Upper lobe of left lung (tissue), 6 donors: ENCODE measurements around the gene SMIM10. TPM values are rescaled to one million over a fixed set of nuclear protein-coding genes. Genes with fewer than 3 reads are reported as not detected.

Experiments used
- ATAC-seq, 2 donors: fragments of 200-7000 bp; cut with Tn5 transposase; one replicate each; pipeline ENCODE4 v1.9.1; 2022; ENCODE audit warnings: mild to moderate bottlenecking in 2 of 2, moderate library complexity in 2 of 2; ENCODE audit not compliant: low FRiP score in 2 of 2
- DNase-seq, 2 donors: peaks; one replicate each; pipeline ENCODE4 v3.0.0-alpha.2; 2019 to 2020
- H3K27ac ChIP-seq, 4 donors: fragments of 200-600 bp; sonication (generic); one replicate each; pipeline ENCODE4 v1.5.1; 2016 to 2019
- H3K27me3 ChIP-seq, 4 donors: fragments of 200-600 bp; sonication (generic); one replicate each; pipeline ENCODE4 v1.5.1; 2017 to 2019
- H3K36me3 ChIP-seq, 4 donors: fragments of 200-600 bp; sonication (generic); one replicate each; pipeline ENCODE4 v1.5.1; 2016 to 2019
- H3K4me1 ChIP-seq, 4 donors: fragments of 200-600 bp; sonication (generic); one replicate each; pipeline ENCODE4 v1.5.1; 2018 to 2019
- H3K4me3 ChIP-seq, 4 donors: fragments of 200-600 bp; sonication (generic); one replicate each; pipeline ENCODE4 v1.5.1; 2017 to 2019; ENCODE audit warnings: mild to moderate bottlenecking in 2 of 4, moderate library complexity in 1 of 4
- H3K9me3 ChIP-seq, 4 donors: fragments of 200-600 bp; sonication (generic); one replicate each; pipeline ENCODE4 v1.5.1; 2018 to 2019
- CTCF ChIP-seq, 6 experiments: fragments of 450-650 bp in 4 of 6; fragments of 200-600 bp in 2 of 6; sonication (generic) in 2 of 6; IDR thresholded peaks; one replicate each; pipeline ENCODE4 v1.5.1; 2016 to 2019; ENCODE audit warnings: antibody characterized with exemption in 6 of 6
- EP300 ChIP-seq, 4 donors: sonication (generic); formaldehyde crosslinking; IDR thresholded peaks; one replicate each; pipeline ENCODE4 v1.5.1; 2017; ENCODE audit warnings: antibody characterized with exemption in 4 of 4, control low read depth in 2 of 4
- POLR2A ChIP-seq, 4 donors: fragments of 450-650 bp; IDR thresholded peaks; one replicate each; pipeline ENCODE4 v1.5.1; 2016 to 2017; ENCODE audit warnings: antibody characterized with exemption in 4 of 4, mild to moderate bottlenecking in 2 of 4
- POLR2AphosphoS5 ChIP-seq, 2 donors: sonication (generic); formaldehyde crosslinking; IDR thresholded peaks; one replicate each; pipeline ENCODE4 v1.5.1; 2017; ENCODE audit warnings: antibody characterized with exemption in 2 of 2
- WGBS, 2 donors: methylation state at CpG; one replicate each; pipeline ENCODE4 v1.1.5; 2017 to 2018; 5-methylcytosine and 5-hydroxymethylcytosine counted together
- total RNA-seq, 6 donors: library from RNA; depleted of rRNA in 4 of 6; stranded (reverse); fragments of >200 nt in 4 of 6; gene quantifications; one replicate each; pipeline versions ENCODE4 v1.1.0 to v1.2.1, GENCODE V29; 2016 to 2021
- donor health status: DM: no; HTN: no; CAD: no; lungs with moderate emphysema.
- donor health status: DM: no; HTN: yes; CAD: no; lungs with severe emphysema.

The SMIM10 gene
- total RNA-seq, 6 donors from 2014 or later = 0.44 to 5.6 (median 2.3) TPM; not detected in 1

- H3K4me3 ChIP-seq = no peak overlapping the region
- no peak overlapping the region for H3K27ac ChIP-seq
- WGBS, 2 donors = 23 to 26% methylated on average over 4 of the region's 4 CpGs
- H3K27me3 ChIP-seq = no peaks in the 10 kb centered on the region
- TF ChIP-seq EP300 (IDR thresholded peaks at IDR 0.05) = no peak
- TF ChIP-seq POLR2AphosphoS5 (IDR thresholded peaks at IDR 0.05) = no peak
- TF ChIP-seq POLR2A (IDR thresholded peaks at IDR 0.05) = no peak
- peak in 5 of 6 experiments; percentile 15 to 48 (median 20) for TF ChIP-seq CTCF (IDR thresholded peaks at IDR 0.05)
- H3K4me1 ChIP-seq = peaks cover 0 to 5% (median 1%) of the 10 kb centered on the region in 4 donors
- DNase-seq (no peak), ATAC-seq (peak in 1 of 2 donors; percentile 50)
- no peaks in the 10 kb centered on the region for H3K9me3 ChIP-seq
- no peaks in the 10 kb centered on the region for H3K36me3 ChIP-seq
Observed at GRCh38 chrX:134999469-134999868, 8.7 kb downstream of the SMIM10 start.

GRCh38 chrX:135000516-135000915 is 9.7 kb downstream of the SMIM10 start:
- H3K27ac ChIP-seq = no peak overlapping the region
- WGBS, 2 donors = 57 to 64% methylated on average over 1 of the region's 1 CpG

GRCh38 chrX:135003876-135004623 is 13.3 kb downstream of the SMIM10 start:
- Histone ChIP-seq H3K36me3 (no peaks in the 10 kb centered on the region), H3K4me3 (peak overlapping the region in 3 of 4 donors; percentile 36 to 49 (median 48)), H3K9me3 (no peaks in the 10 kb centered on the region), H3K4me1 (peaks cover 0 to 5% (median 1%) of the 10 kb centered on the region in 4 donors), H3K27me3 (no peaks in the 10 kb centered on the region), H3K27ac (peak overlapping the region in 2 of 4 donors; percentile 32 to 46)
- DNase-seq (peak; percentile 92 to 95), ATAC-seq (peak; percentile 96 to 100)
- TF ChIP-seq EP300 (IDR thresholded peaks at IDR 0.05) (no peak), POLR2AphosphoS5 (IDR thresholded peaks at IDR 0.05) (peak in 1 of 2 donors; percentile 34), POLR2A (IDR thresholded peaks at IDR 0.05) (no peak), CTCF (IDR thresholded peaks at IDR 0.05) (no peak)
- 2 to 22% methylated on average over 22 to 35 of the region's 35 CpGs for WGBS, 2 donors

More at GRCh38 chrX:135000516-135000915, 9.7 kb downstream of the SMIM10 start:
- Histone ChIP-seq H3K27me3 (no peaks in the 10 kb centered on the region), H3K9me3 (no peaks in the 10 kb centered on the region), H3K4me3 (no peak overlapping the region), H3K36me3 (no peaks in the 10 kb centered on the region), H3K4me1 (peaks cover 0 to 5% (median 1%) of the 10 kb centered on the region in 4 donors)
- TF ChIP-seq POLR2A (IDR thresholded peaks at IDR 0.05) = no peak
- TF ChIP-seq POLR2AphosphoS5 (IDR thresholded peaks at IDR 0.05) = no peak
- TF ChIP-seq CTCF (IDR thresholded peaks at IDR 0.05) = no peak
- TF ChIP-seq EP300 (IDR thresholded peaks at IDR 0.05) = no peak
- DNase-seq (no peak), ATAC-seq (no peak)

GRCh38 chrX:135006187-135006586 is 15.4 kb downstream of the SMIM10 start:
- ATAC-seq (no peak), DNase-seq (no peak)
- Histone ChIP-seq H3K27me3 (no peaks in the 10 kb centered on the region), H3K36me3 (no peaks in the 10 kb centered on the region), H3K9me3 (no peaks in the 10 kb centered on the region), H3K4me3 (no peak overlapping the region), H3K4me1 (peaks cover 0 to 5% (median 1%) of the 10 kb centered on the region in 4 donors), H3K27ac (no peak overlapping the region)
- TF ChIP-seq POLR2AphosphoS5 (IDR thresholded peaks at IDR 0.05) (no peak), POLR2A (IDR thresholded peaks at IDR 0.05) (no peak), CTCF (IDR thresholded peaks at IDR 0.05) (no peak), EP300 (IDR thresholded peaks at IDR 0.05) (no peak)
- 65 to 85% methylated on average over 3 to 4 of the region's 4 CpGs for whole genome bisulfite sequencing, 2 donors
